ENCODE data around the gene CDH22. TPM values are rescaled to one million over a fixed set of nuclear protein-coding genes. Genes with fewer than 3 reads are reported as not detected.
A peak's percentile ranks its signal among the peaks of the same experiment; 100 is the strongest.

Gene CDH22
- total and polyA plus RNA-seq, 11 donors: 0.03 to 0.90 (median 0.48) TPM

DNA sequence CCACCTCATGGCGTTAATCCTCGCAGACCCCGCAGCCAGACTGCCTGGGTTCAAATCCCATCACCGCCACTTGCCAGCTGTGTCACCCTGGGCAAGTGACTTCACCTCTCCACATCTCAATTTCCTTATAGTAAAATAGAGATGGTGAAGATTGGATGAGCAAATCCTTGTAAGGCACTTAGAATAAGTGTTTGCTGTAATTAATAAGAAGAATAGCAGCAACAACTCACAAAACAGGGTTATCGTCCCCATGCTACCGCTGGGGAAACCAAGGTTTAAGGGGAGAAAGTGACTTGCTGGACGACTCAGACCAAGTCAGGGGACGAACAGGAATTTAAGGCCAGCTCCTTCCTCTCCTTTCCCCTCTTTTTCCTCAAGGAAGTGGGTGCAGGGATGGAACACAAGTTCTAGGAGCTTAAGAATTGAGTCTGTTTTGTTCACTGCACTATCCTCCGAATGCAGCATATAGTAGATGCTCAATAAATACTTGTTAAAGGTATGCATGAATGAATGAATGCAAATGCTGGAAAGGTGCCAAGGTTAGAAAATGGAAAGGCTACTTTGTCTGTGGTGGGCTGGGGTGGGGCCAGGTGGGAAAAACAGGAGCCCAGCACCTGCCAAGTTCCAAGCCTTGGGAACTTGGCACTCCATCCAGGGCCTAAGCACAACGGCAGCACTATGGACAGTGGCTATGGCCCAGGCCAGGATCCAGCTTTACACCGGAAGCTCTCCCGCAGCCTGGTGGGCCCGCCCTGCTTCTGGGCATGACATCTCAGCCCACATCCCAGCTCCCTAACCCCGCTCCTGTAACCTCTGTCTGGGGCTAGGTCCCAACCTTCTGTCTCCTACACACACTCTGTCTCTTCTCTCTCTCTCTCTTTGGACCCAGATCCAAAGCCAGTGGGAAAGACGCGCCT, 4.9 kb upstream of the CDH22 start:
- intact Hi-C loops (cut with DNase I): loop anchor here in 1 of 10 donors (10.0 kb wide), 1 partner anchor 178 kb away; no protein-coding TSS in a partner anchor
- Histone ChIP-seq H3K36me3 (no peaks in the 10 kb centered on the region), H3K9me3 (no peaks in the 10 kb centered on the region), H3K27ac (no peak overlapping the region), H3K27me3 (peaks cover 37 to 99% (median 74%) of the 10 kb centered on the region in 9 donors), H3K4me3 (no peak overlapping the region), H3K4me1 (peaks cover 0 to 16% (median 0%) of the 10 kb centered on the region in 12 donors)
- 43 to 51% (median 50%) methylated on average over 16 of the region's 16 CpGs for WGBS, 4 donors
- DNase-seq: no peak
- TF ChIP-seq, protein P1, sequence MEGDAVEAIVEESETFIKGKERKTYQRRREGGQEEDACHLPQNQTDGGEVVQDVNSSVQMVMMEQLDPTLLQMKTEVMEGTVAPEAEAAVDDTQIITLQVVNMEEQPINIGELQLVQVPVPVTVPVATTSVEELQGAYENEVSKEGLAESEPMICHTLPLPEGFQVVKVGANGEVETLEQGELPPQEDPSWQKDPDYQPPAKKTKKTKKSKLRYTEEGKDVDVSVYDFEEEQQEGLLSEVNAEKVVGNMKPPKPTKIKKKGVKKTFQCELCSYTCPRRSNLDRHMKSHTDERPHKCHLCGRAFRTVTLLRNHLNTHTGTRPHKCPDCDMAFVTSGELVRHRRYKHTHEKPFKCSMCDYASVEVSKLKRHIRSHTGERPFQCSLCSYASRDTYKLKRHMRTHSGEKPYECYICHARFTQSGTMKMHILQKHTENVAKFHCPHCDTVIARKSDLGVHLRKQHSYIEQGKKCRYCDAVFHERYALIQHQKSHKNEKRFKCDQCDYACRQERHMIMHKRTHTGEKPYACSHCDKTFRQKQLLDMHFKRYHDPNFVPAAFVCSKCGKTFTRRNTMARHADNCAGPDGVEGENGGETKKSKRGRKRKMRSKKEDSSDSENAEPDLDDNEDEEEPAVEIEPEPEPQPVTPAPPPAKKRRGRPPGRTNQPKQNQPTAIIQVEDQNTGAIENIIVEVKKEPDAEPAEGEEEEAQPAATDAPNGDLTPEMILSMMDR (IDR thresholded peaks at IDR 0.05): no peak
- TF ChIP-seq POLR2A (IDR thresholded peaks at IDR 0.05): no peak
- ATAC-seq: no peak

DNA sequence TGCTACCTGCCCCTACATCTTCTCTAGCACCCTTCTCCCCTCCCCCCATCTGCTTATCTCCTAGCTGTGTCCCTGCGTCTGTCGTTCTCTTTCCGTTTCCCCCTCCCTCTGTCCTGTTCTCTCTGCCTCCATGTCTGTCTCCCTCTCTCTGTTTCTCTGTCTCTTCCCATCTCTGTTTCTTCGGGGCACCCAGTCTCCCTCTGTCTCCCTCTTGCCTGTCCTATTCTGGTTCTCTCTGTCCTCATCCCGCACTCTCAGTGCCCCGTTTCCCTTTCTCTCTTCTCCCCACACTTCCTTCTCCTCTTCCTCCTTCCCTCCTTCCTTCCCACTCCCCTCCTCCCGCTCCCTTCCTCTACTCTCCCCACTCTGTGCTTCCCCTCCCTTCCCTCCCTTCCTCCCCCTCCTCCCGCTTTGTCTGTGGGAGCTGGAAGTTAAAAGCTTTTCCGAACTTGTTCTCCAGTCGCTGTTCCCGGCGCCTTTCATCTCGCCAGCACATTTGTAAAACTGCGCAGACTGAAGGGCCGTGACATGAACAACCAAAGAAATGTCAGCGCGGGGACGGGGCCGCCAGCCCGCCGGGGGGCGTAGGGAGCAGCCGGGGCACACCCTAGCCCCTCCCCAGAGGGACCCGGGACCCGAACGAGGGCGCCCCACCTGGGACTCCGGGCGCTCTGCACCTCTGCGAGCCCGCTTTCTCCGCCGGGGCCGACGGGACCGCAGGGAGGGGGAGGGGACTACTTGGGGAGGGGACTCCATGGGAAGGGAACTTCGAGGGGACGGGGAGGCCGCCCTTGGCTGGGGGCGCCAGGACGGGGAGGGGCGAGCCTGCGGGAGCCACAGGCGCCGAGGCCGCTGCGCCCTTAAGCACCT, 4.0 kb upstream of the CDH22 start:
- intact Hi-C loops (cut with DNase I): loop anchor here in 1 of 10 donors (10.0 kb wide), 1 partner anchor 178 kb away; no protein-coding TSS in a partner anchor
- no peaks in the 10 kb centered on the region for H3K36me3 ChIP-seq
- ATAC-seq: no peak
- TF ChIP-seq, protein P1 (IDR thresholded peaks at IDR 0.05): no peak
- TF ChIP-seq POLR2A (IDR thresholded peaks at IDR 0.05): no peak
- H3K9me3 ChIP-seq: no peaks in the 10 kb centered on the region
- DNase-seq: no peak
- H3K4me3 ChIP-seq: peak overlapping the region in 1 of 12 donors; percentile 27
- H3K27me3 ChIP-seq: peaks cover 46 to 100% (median 83%) of the 10 kb centered on the region in 9 donors
- no peak overlapping the region for H3K27ac ChIP-seq
- H3K4me1 ChIP-seq: peaks cover 0 to 25% (median 5%) of the 10 kb centered on the region in 12 donors
- 2% methylated on average over 39 to 47 of the region's 47 CpGs for WGBS, 4 donors

DNA sequence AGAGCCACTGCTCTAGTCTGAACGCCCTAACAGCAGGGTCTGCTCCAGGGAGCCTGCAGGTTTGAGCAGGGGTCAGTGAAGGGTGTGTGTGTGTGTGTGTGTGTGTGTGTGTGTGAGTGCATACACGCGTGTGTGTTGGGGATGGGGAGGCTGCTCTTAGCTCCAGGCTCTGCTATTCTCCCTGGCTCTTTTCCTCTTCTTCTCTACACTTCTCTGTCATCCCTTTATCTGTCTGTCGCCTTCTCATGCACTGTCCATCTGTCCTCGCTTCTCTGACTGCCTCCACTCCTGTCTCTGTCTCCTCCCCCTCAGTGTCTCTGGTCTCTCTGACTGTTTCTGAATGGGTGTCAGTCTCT, 3.4 kb upstream of the CDH22 start:
- H3K4me1 ChIP-seq: peaks cover 0 to 28% (median 8%) of the 10 kb centered on the region in 12 donors
- no peak for ATAC-seq
- no peak overlapping the region for H3K4me3 ChIP-seq
- WGBS, 4 donors: 2 to 6% (median 3%) methylated on average over 5 of the region's 5 CpGs
- peaks cover 51 to 100% (median 89%) of the 10 kb centered on the region in 9 donors for H3K27me3 ChIP-seq
- intact Hi-C loops (cut with DNase I): loop anchor here in 1 of 10 donors (10.0 kb wide), 1 partner anchor 177 kb away; no protein-coding TSS in a partner anchor
- H3K9me3 ChIP-seq: no peaks in the 10 kb centered on the region
- no peaks in the 10 kb centered on the region for H3K36me3 ChIP-seq
- no peak for DNase-seq
- TF ChIP-seq, protein P1 (IDR thresholded peaks at IDR 0.05): no peak
- no peak for TF ChIP-seq POLR2A (IDR thresholded peaks at IDR 0.05)
- H3K27ac ChIP-seq: no peak overlapping the region
